H9 (cell line): ENCODE data around the gene DAPL1. TPM values are rescaled to one million over a fixed set of nuclear protein-coding genes. Genes with fewer than 3 reads are reported as not detected.

Experiments used
- DNase-seq: peaks from one replicate; pipeline ENCODE4 v3.0.0-alpha.2; 2017
- H2AFZ ChIP-seq: one replicate; pipeline ENCODE4 v1.6.1; 2013; ENCODE audit warnings: mild to moderate bottlenecking, low read length, control low read depth, moderate library complexity
- H2AK5ac ChIP-seq: 2 replicates; pipeline ENCODE4 v1.6.1; 2013; ENCODE audit warnings: low read length, control low read depth, mixed read lengths; ENCODE audit not compliant: insufficient read length
- H2BK120ac ChIP-seq: one replicate; pipeline ENCODE4 v1.6.1; 2013; ENCODE audit warnings: low read depth, mild to moderate bottlenecking, low read length, control low read depth, inconsistent platforms; ENCODE audit not compliant: poor library complexity, severe bottlenecking
- H2BK12ac ChIP-seq: 2 replicates; pipeline ENCODE4 v1.6.1; 2013; ENCODE audit warnings: low read length, control low read depth, mixed read lengths, low read depth; ENCODE audit not compliant: insufficient read length
- H2BK15ac ChIP-seq: 2 replicates; pipeline ENCODE4 v1.6.1; 2013; ENCODE audit warnings: low read depth, low read length, control low read depth
- H2BK20ac ChIP-seq: one replicate; pipeline ENCODE4 v1.6.1; 2013; ENCODE audit warnings: low read depth, mild to moderate bottlenecking, low read length, control low read depth, inconsistent platforms; ENCODE audit not compliant: poor library complexity, severe bottlenecking
- H2BK5ac ChIP-seq: 2 replicates; pipeline ENCODE4 v1.6.1; 2013; ENCODE audit warnings: low read length, control low read depth, mixed read lengths; ENCODE audit not compliant: insufficient read length
- H3K14ac ChIP-seq: 2 replicates; pipeline ENCODE4 v1.6.1; 2013; ENCODE audit warnings: low read length, control low read depth; ENCODE audit not compliant: insufficient read depth
- H3K18ac ChIP-seq: 2 replicates; pipeline ENCODE4 v1.6.1; 2013; ENCODE audit warnings: low read depth, mild to moderate bottlenecking, mixed read lengths, low read length, control low read depth; ENCODE audit not compliant: insufficient read length
- H3K23ac ChIP-seq: 2 replicates; pipeline ENCODE4 v1.6.1; 2013; ENCODE audit warnings: low read length, control low read depth, mixed read lengths, low read depth; ENCODE audit not compliant: insufficient read length
- H3K23me2 ChIP-seq: 2 replicates; pipeline ENCODE4 v1.6.1; 2013; ENCODE audit warnings: low read depth, mild to moderate bottlenecking, mixed read lengths, low read length, control low read depth; ENCODE audit not compliant: insufficient read length, poor library complexity, severe bottlenecking
- H3K27ac ChIP-seq: 2 replicates; pipeline ENCODE4 v1.5.1; 2013; ENCODE audit warnings: low read length, control low read depth, mixed read lengths, low read depth; ENCODE audit not compliant: insufficient read length
- H3K27me3 ChIP-seq: 2 replicates; pipeline ENCODE4 v1.6.1; 2013; ENCODE audit warnings: low read length, control low read depth, inconsistent platforms; ENCODE audit not compliant: insufficient read depth
- H3K4ac ChIP-seq: 2 replicates; pipeline ENCODE4 v1.6.1; 2013; ENCODE audit warnings: low read depth, mild to moderate bottlenecking, control low read depth, inconsistent platforms, low read length, moderate library complexity
- H3K4me1 ChIP-seq: 2 replicates; pipeline ENCODE4 v1.6.1; 2013; ENCODE audit warnings: low read length, control low read depth, inconsistent platforms; ENCODE audit not compliant: insufficient read depth
- H3K4me2 ChIP-seq: 2 replicates; pipeline ENCODE4 v1.6.1; 2013; ENCODE audit warnings: low read length, control low read depth, mixed read lengths; ENCODE audit not compliant: insufficient read length, insufficient read depth
- H3K56ac ChIP-seq: 2 replicates; pipeline ENCODE4 v1.6.1; 2013; ENCODE audit warnings: low read depth, mild to moderate bottlenecking, mixed read lengths, low read length, control low read depth; ENCODE audit not compliant: insufficient read length
- H3K79me1 ChIP-seq: 2 replicates; pipeline ENCODE4 v1.6.1; 2013; ENCODE audit warnings: low read depth, mild to moderate bottlenecking, moderate library complexity, low read length, control low read depth, inconsistent platforms; ENCODE audit not compliant: insufficient read depth, poor library complexity, severe bottlenecking
- H3K79me2 ChIP-seq: 2 replicates; pipeline ENCODE4 v1.6.1; 2013; ENCODE audit warnings: low read length, control low read depth, inconsistent platforms; ENCODE audit not compliant: insufficient read depth
- H3K9ac ChIP-seq: 2 replicates; pipeline ENCODE4 v1.6.1; 2013; ENCODE audit warnings: low read length, control low read depth, mixed read lengths; ENCODE audit not compliant: insufficient read length; ENCODE audit errors: extremely low read depth
- H3K9me3 ChIP-seq: one replicate; pipeline ENCODE4 v1.6.1; 2013; ENCODE audit warnings: low read depth, low read length, inconsistent platforms; ENCODE audit not compliant: control insufficient read depth
- H3T11ph ChIP-seq: one replicate; pipeline ENCODE4 v1.6.1; 2013; ENCODE audit warnings: mild to moderate bottlenecking, low read length, control low read depth, inconsistent platforms
- H4K20me1 ChIP-seq: one replicate; pipeline ENCODE4 v1.6.1; 2013; ENCODE audit not compliant: control insufficient read depth, insufficient read length, insufficient read depth
- H4K5ac ChIP-seq: 2 replicates; pipeline ENCODE4 v1.6.1; 2013; ENCODE audit warnings: low read depth, mild to moderate bottlenecking, mixed read lengths, low read length, control low read depth; ENCODE audit not compliant: insufficient read length
- H4K8ac ChIP-seq: replicated peaks from 2 replicates; pipeline ENCODE4 v1.6.1; 2013; ENCODE audit warnings: low read length, control low read depth, mixed read lengths, low read depth; ENCODE audit not compliant: insufficient read length
- H4K91ac ChIP-seq: 2 replicates; pipeline ENCODE4 v1.6.1; 2013; ENCODE audit warnings: low read depth, mild to moderate bottlenecking, moderate library complexity, mixed read lengths, low read length, control low read depth; ENCODE audit not compliant: insufficient read length
- H3K27ac Mint-ChIP-seq, 3 experiments: 2 replicates in 2 of 3; 3 replicates in 1 of 3; pipeline ENCODE4 v1.8.0; 2020 to 2021; ENCODE audit warnings: mixed read lengths in 3 of 3, mild to moderate bottlenecking in 1 of 3, moderate library complexity in 1 of 3
- H3K27me3 Mint-ChIP-seq: 2 replicates; pipeline ENCODE4 v1.8.0; 2021; ENCODE audit warnings: low read depth, mild to moderate bottlenecking, moderate library complexity, mixed read lengths
- H3K36me3 Mint-ChIP-seq, 3 experiments: 2 replicates in 2 of 3; 3 replicates in 1 of 3; pipeline ENCODE4 v1.8.0; 2020 to 2021; ENCODE audit warnings: low read depth in 3 of 3, mixed read lengths in 3 of 3; ENCODE audit not compliant: insufficient read depth in 1 of 3
- H3K4me1 Mint-ChIP-seq, 2 experiments: 2 replicates each; pipeline ENCODE4 v1.8.0; 2020; ENCODE audit warnings: mixed read lengths in 2 of 2
- H3K4me3 Mint-ChIP-seq, 2 experiments: 2 replicates in 1 of 2; 3 replicates in 1 of 2; pipeline ENCODE4 v1.8.0; 2020 to 2021; ENCODE audit warnings: mild to moderate bottlenecking in 2 of 2, mixed read lengths in 2 of 2, moderate library complexity in 1 of 2
- H3K9me3 Mint-ChIP-seq, 2 experiments: 2 replicates in 1 of 2; 3 replicates in 1 of 2; pipeline ENCODE4 v1.8.0; 2020; ENCODE audit warnings: mild to moderate bottlenecking in 2 of 2, mixed read lengths in 2 of 2, moderate library complexity in 1 of 2
- WGBS: extraction: QIAGEN DNeasy Blood & Tissue Kit; methylation state at CpG from one replicate; pipeline ENCODE4 v1.1.7; 2013; ENCODE audit warnings: missing lambda C conversion rate, low lambda C conversion rate, mixed read lengths; ENCODE audit not compliant: insufficient read length; ENCODE audit errors: extremely low coverage; 5-methylcytosine and 5-hydroxymethylcytosine counted together
- total RNA-seq: library from RNA; stranded (reverse); gene quantifications from 2 replicates; pipeline ENCODE4 v1.2.1, GENCODE V29; 2021
- TF ChIP-seq, protein P1 (sequence below): fragments of 200-600 bp; sonication (generic); conservative IDR thresholded peaks from 3 replicates; pipeline ENCODE4 v1.8.0; 2021; ENCODE audit warnings: antibody characterized with exemption, mild to moderate bottlenecking

The DAPL1 gene
- total RNA-seq, 1 experiment from 2014 or later, result not detected

DNA sequence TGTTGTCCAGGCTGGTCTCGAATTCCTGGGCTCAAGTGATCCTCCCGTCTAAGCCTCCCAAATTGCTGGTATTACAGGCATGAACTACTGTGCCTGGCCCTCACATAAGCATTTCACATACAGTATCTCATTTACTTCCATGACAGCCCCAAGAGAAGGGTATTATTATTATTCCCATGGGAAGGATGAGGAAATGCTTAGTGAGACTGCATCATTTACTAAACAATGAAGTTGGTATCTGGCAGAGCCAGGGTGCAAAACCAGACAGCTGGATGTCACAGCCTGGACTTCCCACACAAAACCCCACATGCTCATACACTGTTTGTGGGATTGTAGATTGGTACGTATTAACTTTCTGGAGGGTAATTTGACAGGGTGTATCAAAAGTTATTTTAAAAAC lies 29.9 kb downstream of the DAPL1 start:
- H3K27ac Mint-ChIP-seq, result no peak overlapping the region
- DNase-seq, result no peak
- H3K9ac ChIP-seq, result no peak overlapping the region
- H3K4me2 ChIP-seq, result no peak overlapping the region
- H3K9me3 ChIP-seq, result no peaks in the 10 kb centered on the region
- no peak overlapping the region for H3K56ac ChIP-seq
- H4K20me1 ChIP-seq, result no peaks in the 10 kb centered on the region
- H4K8ac ChIP-seq, result no peak overlapping the region
- TF ChIP-seq, protein P1, sequence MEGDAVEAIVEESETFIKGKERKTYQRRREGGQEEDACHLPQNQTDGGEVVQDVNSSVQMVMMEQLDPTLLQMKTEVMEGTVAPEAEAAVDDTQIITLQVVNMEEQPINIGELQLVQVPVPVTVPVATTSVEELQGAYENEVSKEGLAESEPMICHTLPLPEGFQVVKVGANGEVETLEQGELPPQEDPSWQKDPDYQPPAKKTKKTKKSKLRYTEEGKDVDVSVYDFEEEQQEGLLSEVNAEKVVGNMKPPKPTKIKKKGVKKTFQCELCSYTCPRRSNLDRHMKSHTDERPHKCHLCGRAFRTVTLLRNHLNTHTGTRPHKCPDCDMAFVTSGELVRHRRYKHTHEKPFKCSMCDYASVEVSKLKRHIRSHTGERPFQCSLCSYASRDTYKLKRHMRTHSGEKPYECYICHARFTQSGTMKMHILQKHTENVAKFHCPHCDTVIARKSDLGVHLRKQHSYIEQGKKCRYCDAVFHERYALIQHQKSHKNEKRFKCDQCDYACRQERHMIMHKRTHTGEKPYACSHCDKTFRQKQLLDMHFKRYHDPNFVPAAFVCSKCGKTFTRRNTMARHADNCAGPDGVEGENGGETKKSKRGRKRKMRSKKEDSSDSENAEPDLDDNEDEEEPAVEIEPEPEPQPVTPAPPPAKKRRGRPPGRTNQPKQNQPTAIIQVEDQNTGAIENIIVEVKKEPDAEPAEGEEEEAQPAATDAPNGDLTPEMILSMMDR, result no peak
- H3K14ac ChIP-seq, result no peak overlapping the region
- no peak overlapping the region for H3T11ph ChIP-seq
- no peak overlapping the region for H2AFZ ChIP-seq
- H3K4me1 Mint-ChIP-seq, result peaks cover 19 to 22% of the 10 kb centered on the region in 2 experiments
- peaks cover 3% of the 10 kb centered on the region; the same call in 1 of the 2 replicates for H3K4me1 ChIP-seq
- H2BK20ac ChIP-seq, result no peak overlapping the region
- H2BK12ac ChIP-seq, result no peak overlapping the region
- H3K27me3 Mint-ChIP-seq, result no peaks in the 10 kb centered on the region
- no peak overlapping the region for H3K27ac ChIP-seq
- no peak overlapping the region for H4K5ac ChIP-seq
- H2BK120ac ChIP-seq, result no peak overlapping the region
- no peaks in the 10 kb centered on the region for H3K36me3 Mint-ChIP-seq
- no peaks in the 10 kb centered on the region for H3K27me3 ChIP-seq
- H2BK15ac ChIP-seq, result no peak overlapping the region
- no peak overlapping the region for H3K18ac ChIP-seq
- no peak overlapping the region for H2AK5ac ChIP-seq
- H3K23me2 ChIP-seq, result no peaks in the 10 kb centered on the region
- H3K23ac ChIP-seq, result no peak overlapping the region
- H3K79me2 ChIP-seq, result no peaks in the 10 kb centered on the region
- H3K9me3 Mint-ChIP-seq, result no peaks in the 10 kb centered on the region
- H3K79me1 ChIP-seq, result no peaks in the 10 kb centered on the region
- no peak overlapping the region for H3K4me3 Mint-ChIP-seq
- no peak overlapping the region for H4K91ac ChIP-seq
- WGBS, result no CpG with 5 or more reads among the region's 3 CpGs
- no peak overlapping the region for H3K4ac ChIP-seq
- H2BK5ac ChIP-seq, result no peak overlapping the region
